ENCODE data around the gene ADCY6.

The ADCY6 gene

DNA sequence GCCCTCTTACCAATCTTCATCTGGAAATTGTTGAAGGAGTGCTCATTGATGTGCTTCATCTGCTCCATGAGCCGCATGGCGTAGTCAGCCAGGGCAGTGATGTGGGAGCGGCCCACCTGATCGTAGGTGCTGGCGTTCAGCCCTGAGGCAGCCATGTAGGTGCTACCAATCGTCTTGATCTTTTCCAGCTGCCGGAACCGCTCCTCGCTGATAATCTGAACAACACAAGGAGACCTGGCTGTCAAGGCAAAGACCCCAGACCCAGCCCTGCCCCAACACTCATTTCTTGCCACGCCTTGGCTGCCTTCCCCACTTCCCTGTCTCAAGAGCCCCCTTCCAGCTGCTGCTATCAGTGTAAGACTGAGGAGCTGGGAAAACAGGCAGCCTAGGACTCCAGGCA, 18.1 kb downstream of the ADCY6 start:
- H3K4me1 ChIP-seq (ENCODE audit: control insufficient read depth in 1 of 2, insufficient read depth in 2 of 2, low read length in 2 of 2) = peaks cover 0 to 6% of the 10 kb centered on the region in 2 donors
- H3K4me3 ChIP-seq (ENCODE audit: low read depth in 1 of 2, low read length in 2 of 2) = no peak overlapping the region
- H3K27me3 ChIP-seq (ENCODE audit: low read depth, low read length) = no peaks in the 10 kb centered on the region
- H3K9me3 ChIP-seq (ENCODE audit: control insufficient read depth in 1 of 2, low read length in 2 of 2) = no peaks in the 10 kb centered on the region
- peaks cover 43 to 86% of the 10 kb centered on the region in 2 donors for H3K36me3 ChIP-seq (ENCODE audit: control insufficient read depth in 1 of 2, insufficient read depth in 2 of 2, low read length in 2 of 2)
- H3K27ac ChIP-seq (ENCODE audit: low read length) = no peak overlapping the region

DNA sequence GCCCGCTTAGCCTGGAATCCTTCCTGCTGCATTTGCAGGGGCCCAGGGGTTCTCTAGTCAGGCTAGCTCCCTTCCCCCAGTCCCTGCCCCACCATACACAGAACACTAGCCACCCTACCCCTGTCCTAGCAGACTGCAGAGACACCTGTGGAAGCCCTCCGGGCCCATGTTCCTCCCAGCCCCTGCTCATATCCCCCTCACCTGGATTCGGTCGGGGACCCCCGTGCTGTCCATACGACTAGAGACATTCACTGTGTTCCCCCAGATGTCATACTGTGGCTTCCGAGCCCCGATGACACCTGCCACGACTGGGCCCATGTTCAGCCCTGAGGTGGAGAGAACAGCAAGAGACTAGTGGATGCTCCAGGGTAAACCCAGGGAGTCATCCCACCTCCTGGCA, 20.2 kb downstream of the ADCY6 start:
- Histone ChIP-seq H3K4me1 (ENCODE audit: control insufficient read depth in 1 of 2, insufficient read depth in 2 of 2, low read length in 2 of 2) (peaks cover 0 to 6% of the 10 kb centered on the region in 2 donors), H3K9me3 (ENCODE audit: control insufficient read depth in 1 of 2, low read length in 2 of 2) (no peaks in the 10 kb centered on the region), H3K36me3 (ENCODE audit: control insufficient read depth in 1 of 2, insufficient read depth in 2 of 2, low read length in 2 of 2) (peaks cover 28 to 66% of the 10 kb centered on the region in 2 donors), H3K27me3 (ENCODE audit: low read depth, low read length) (no peaks in the 10 kb centered on the region), H3K27ac (ENCODE audit: low read length) (no peak overlapping the region), H3K4me3 (ENCODE audit: low read depth in 1 of 2, low read length in 2 of 2) (no peak overlapping the region)

DNA sequence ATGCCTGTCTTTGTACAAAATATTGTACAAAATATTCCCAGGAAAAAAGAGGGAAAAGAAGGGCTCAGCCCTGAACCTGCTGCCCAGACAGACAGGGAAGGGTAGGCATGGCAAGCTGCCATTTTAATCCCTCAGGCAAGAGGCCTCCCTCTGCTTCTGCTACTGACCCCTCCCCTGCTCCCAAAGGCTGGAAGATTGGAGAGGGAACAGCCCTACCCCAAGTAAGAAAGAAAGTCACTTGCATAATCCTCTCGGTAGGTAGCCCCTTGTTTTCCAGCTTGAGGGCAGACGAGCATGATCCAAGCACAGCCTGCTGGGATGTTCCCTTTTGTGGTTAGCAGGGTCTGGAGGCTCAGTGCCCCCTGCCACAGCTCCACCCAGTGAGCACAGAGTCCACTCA, 20.7 kb downstream of the ADCY6 start:
- Histone ChIP-seq H3K27ac (ENCODE audit: low read length) (no peak overlapping the region), H3K27me3 (ENCODE audit: low read depth, low read length) (no peaks in the 10 kb centered on the region), H3K9me3 (ENCODE audit: control insufficient read depth in 1 of 2, low read length in 2 of 2) (no peaks in the 10 kb centered on the region), H3K36me3 (ENCODE audit: control insufficient read depth in 1 of 2, insufficient read depth in 2 of 2, low read length in 2 of 2) (peaks cover 28 to 60% of the 10 kb centered on the region in 2 donors), H3K4me1 (ENCODE audit: control insufficient read depth in 1 of 2, insufficient read depth in 2 of 2, low read length in 2 of 2) (peaks cover 0 to 6% of the 10 kb centered on the region in 2 donors), H3K4me3 (ENCODE audit: low read depth in 1 of 2, low read length in 2 of 2) (no peak overlapping the region)

DNA sequence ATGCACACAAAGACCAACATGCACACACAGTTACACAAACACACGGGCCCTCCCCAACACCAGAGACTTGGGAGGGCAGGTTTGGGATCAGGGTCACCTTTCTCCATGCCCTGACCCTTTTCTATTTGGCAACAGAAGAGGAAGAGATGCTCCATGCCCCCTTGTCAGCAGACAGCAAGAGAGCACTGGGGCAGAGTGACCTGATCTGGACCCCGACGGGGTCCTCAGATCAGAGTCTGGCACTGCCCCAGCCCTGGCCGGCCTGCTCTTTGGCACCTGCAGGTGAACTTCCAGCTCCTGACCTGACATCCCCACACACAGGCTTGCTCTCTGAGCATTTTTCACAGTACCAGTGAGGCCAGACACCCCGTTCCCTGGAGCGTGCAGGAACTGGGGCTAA, 21.4 kb downstream of the ADCY6 start:
- no peak overlapping the region for H3K4me3 ChIP-seq (ENCODE audit: low read depth in 1 of 2, low read length in 2 of 2)
- H3K27me3 ChIP-seq (ENCODE audit: low read depth, low read length) = no peaks in the 10 kb centered on the region
- H3K9me3 ChIP-seq (ENCODE audit: control insufficient read depth in 1 of 2, low read length in 2 of 2) = no peaks in the 10 kb centered on the region
- peaks cover 27 to 54% of the 10 kb centered on the region in 2 donors for H3K36me3 ChIP-seq (ENCODE audit: control insufficient read depth in 1 of 2, insufficient read depth in 2 of 2, low read length in 2 of 2)
- no peak overlapping the region for H3K27ac ChIP-seq (ENCODE audit: low read length)
- H3K4me1 ChIP-seq (ENCODE audit: control insufficient read depth in 1 of 2, insufficient read depth in 2 of 2, low read length in 2 of 2) = peaks cover 0 to 6% of the 10 kb centered on the region in 2 donors

DNA sequence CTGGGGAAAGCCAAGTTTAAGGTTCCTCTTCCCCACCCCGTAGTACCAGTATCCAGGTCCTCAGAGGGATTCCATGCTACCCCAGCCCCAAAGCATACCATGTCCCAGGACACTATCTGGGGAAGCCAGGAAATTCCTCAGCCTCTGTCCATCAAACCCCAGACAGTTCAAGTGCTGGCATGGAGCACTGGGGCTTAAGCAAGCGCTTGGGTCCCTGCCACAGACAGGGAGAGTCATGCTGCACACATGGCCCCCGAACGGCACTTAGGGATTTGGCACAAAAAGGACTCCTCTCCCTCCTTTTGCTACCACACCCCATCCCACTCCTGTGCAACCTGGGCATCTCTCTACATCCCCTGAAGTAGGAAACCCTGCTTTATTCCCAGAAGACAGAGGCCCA, 21.8 kb downstream of the ADCY6 start:
- H3K9me3 ChIP-seq (ENCODE audit: control insufficient read depth in 1 of 2, low read length in 2 of 2) = no peaks in the 10 kb centered on the region
- no peak overlapping the region for H3K4me3 ChIP-seq (ENCODE audit: low read depth in 1 of 2, low read length in 2 of 2)
- H3K27me3 ChIP-seq (ENCODE audit: low read depth, low read length) = no peaks in the 10 kb centered on the region
- H3K4me1 ChIP-seq (ENCODE audit: control insufficient read depth in 1 of 2, insufficient read depth in 2 of 2, low read length in 2 of 2) = peaks cover 0 to 6% of the 10 kb centered on the region in 2 donors
- H3K36me3 ChIP-seq (ENCODE audit: control insufficient read depth in 1 of 2, insufficient read depth in 2 of 2, low read length in 2 of 2) = peaks cover 22 to 49% of the 10 kb centered on the region in 2 donors
- H3K27ac ChIP-seq (ENCODE audit: low read length) = no peak overlapping the region

DNA sequence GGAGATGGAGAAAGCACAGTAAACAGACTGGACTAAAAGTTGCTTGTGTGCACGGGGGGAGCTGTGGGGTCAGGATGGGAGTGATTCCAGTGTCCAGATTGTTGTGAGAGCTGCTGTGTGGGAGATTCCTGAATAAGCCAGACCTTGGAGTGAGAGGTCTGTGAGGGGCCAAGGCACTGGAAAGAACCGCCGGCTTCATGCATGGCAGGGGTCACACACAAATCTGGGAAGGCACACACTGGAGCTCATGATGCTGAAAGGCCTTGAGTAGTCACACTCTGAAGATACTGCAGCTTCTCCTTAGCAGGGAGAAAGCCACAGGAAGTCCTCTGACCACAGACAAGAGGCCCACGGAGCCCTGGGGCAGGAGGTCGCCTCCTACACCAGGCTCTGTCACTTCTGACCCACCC, 23.1 kb downstream of the ADCY6 start:
- Histone ChIP-seq H3K9me3 (ENCODE audit: control insufficient read depth in 1 of 2, low read length in 2 of 2) (no peaks in the 10 kb centered on the region), H3K36me3 (ENCODE audit: control insufficient read depth in 1 of 2, insufficient read depth in 2 of 2, low read length in 2 of 2) (peaks cover 10 to 37% of the 10 kb centered on the region in 2 donors), H3K4me3 (ENCODE audit: low read depth in 1 of 2, low read length in 2 of 2) (no peak overlapping the region), H3K27ac (ENCODE audit: low read length) (no peak overlapping the region), H3K27me3 (ENCODE audit: low read depth, low read length) (no peaks in the 10 kb centered on the region), H3K4me1 (ENCODE audit: control insufficient read depth in 1 of 2, insufficient read depth in 2 of 2, low read length in 2 of 2) (peaks cover 0 to 6% of the 10 kb centered on the region in 2 donors)

DNA sequence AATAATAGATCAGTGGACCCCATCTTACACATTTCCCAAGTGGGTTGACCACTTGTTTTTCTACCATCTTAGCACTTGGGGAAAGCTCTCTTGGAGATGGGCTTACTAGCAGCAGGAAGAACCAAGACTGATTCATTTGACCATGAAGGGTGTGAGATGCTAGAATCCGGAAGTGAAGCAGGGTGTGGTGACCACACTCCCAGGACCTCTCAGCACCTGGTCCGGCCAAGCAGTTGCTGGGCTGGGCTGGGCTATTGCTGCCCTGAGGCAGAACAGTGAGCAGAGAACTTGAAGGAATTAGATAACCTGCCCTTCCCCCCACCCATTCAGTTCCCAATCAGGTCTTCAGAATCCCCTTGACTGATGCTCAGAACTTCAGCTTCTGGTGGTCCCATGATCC, 24.4 kb downstream of the ADCY6 start:
- Histone ChIP-seq H3K36me3 (ENCODE audit: control insufficient read depth in 1 of 2, insufficient read depth in 2 of 2, low read length in 2 of 2) (peaks cover 6 to 29% of the 10 kb centered on the region in 2 donors), H3K27me3 (ENCODE audit: low read depth, low read length) (no peaks in the 10 kb centered on the region), H3K9me3 (ENCODE audit: control insufficient read depth in 1 of 2, low read length in 2 of 2) (no peaks in the 10 kb centered on the region), H3K4me1 (ENCODE audit: control insufficient read depth in 1 of 2, insufficient read depth in 2 of 2, low read length in 2 of 2) (peaks cover 0 to 6% of the 10 kb centered on the region in 2 donors), H3K4me3 (ENCODE audit: low read depth in 1 of 2, low read length in 2 of 2) (no peak overlapping the region), H3K27ac (ENCODE audit: low read length) (no peak overlapping the region)

DNA sequence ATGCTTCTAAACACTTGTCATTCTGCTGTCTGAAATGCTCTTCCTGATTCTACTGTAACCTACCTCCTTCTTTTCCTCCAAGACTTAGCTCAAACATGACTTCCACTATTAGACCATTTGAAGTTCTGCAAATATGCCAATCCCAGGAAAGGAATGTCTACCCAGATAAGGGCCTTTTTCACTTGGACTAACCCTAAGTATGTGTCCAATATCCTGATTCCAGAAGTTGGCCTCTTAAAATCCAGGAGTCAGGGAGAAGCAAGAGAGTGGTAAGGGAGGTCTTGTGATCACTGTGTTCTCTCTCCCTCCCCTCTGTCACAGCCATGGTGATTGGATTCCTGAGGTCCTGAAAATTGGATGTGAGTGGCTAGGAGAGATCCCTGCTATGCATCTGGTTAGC, 30.2 kb downstream of the ADCY6 start:
- Histone ChIP-seq H3K4me1 (ENCODE audit: control insufficient read depth in 1 of 2, insufficient read depth in 2 of 2, low read length in 2 of 2) (no peaks in the 10 kb centered on the region), H3K27ac (ENCODE audit: low read length) (no peak overlapping the region), H3K27me3 (ENCODE audit: low read depth, low read length) (no peaks in the 10 kb centered on the region), H3K4me3 (ENCODE audit: low read depth in 1 of 2, low read length in 2 of 2) (no peak overlapping the region), H3K36me3 (ENCODE audit: control insufficient read depth in 1 of 2, insufficient read depth in 2 of 2, low read length in 2 of 2) (no peaks in the 10 kb centered on the region), H3K9me3 (ENCODE audit: control insufficient read depth in 1 of 2, low read length in 2 of 2) (no peaks in the 10 kb centered on the region)

DNA sequence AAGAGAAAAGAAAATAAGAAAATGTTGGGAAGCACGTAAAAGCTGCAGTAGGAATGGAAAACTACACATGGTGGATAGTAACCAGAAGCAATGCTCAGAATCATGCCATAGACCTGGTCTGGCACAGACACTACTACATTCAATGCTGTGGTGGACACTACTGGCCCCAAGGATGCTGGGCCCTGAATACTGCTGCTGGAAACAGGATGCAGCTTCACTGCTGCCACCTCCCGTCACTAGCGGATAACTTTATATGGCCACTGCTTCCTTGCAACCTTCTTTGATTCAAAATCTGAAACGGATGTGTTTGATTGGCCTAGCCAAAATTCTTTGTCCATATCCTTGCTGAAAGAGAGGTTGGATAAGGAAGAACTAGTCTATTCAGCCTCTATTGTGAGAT, 30.7 kb downstream of the ADCY6 start:
- Histone ChIP-seq H3K36me3 (ENCODE audit: control insufficient read depth in 1 of 2, insufficient read depth in 2 of 2, low read length in 2 of 2) (no peaks in the 10 kb centered on the region), H3K27me3 (ENCODE audit: low read depth, low read length) (no peaks in the 10 kb centered on the region), H3K27ac (ENCODE audit: low read length) (no peak overlapping the region), H3K4me3 (ENCODE audit: low read depth in 1 of 2, low read length in 2 of 2) (no peak overlapping the region), H3K9me3 (ENCODE audit: control insufficient read depth in 1 of 2, low read length in 2 of 2) (no peaks in the 10 kb centered on the region), H3K4me1 (ENCODE audit: control insufficient read depth in 1 of 2, insufficient read depth in 2 of 2, low read length in 2 of 2) (no peaks in the 10 kb centered on the region)

DNA sequence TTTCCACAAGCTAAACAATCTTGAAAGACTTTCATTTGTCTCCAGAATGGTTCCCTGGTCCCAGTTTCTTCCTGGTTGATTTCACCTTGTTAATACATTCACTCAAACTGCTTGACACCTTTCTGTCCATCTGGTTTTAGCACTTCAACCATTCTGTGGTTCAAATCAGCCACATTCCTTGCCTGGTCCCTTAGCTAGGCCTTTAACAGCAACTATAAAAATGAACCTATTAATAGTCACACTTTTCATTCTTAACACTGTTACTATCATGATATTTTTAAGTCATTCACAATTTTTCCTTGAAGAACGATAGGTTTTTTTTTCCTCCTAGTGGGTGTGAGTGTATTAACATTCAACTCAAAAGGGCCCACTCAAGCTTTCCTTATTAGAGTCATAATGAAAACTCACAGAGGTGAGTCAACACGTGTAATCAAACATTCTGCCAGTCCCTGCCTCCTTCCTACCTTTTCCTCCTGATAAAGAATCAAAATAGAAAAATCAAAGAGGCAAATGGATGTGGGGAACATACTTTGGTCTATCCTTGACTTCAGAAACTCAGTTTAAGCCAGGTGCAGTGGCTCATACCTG, 38.0 kb downstream of the ADCY6 start:
- H3K9me3 ChIP-seq (ENCODE audit: control insufficient read depth in 1 of 2, low read length in 2 of 2) = no peaks in the 10 kb centered on the region
- no peaks in the 10 kb centered on the region for H3K27me3 ChIP-seq (ENCODE audit: low read depth, low read length)
- H3K4me3 ChIP-seq (ENCODE audit: low read depth in 1 of 2, low read length in 2 of 2) = no peak overlapping the region
- H3K4me1 ChIP-seq (ENCODE audit: control insufficient read depth in 1 of 2, insufficient read depth in 2 of 2, low read length in 2 of 2) = no peaks in the 10 kb centered on the region
- H3K27ac ChIP-seq (ENCODE audit: low read length) = no peak overlapping the region
- H3K36me3 ChIP-seq (ENCODE audit: control insufficient read depth in 1 of 2, insufficient read depth in 2 of 2, low read length in 2 of 2) = no peaks in the 10 kb centered on the region

DNA sequence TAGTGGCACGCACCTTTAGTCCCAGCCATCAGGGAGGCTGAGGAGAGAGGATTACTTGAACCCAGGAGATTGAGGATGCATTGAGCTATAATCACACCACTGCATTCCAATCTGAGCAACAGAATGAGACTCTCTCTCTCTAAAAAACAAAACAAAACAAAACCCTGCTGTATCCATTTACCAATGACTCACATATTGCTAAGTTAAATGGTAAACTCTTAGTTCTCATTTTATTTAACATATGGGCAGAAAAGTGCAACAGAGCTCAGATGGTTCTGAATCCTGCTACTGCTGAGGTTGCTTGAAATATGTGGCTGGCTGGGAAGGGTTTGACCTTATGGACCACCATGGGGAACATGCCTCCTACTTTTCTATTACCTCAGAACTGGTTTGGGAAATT, 38.7 kb downstream of the ADCY6 start:
- no peaks in the 10 kb centered on the region for H3K36me3 ChIP-seq (ENCODE audit: control insufficient read depth in 1 of 2, insufficient read depth in 2 of 2, low read length in 2 of 2)
- H3K4me3 ChIP-seq (ENCODE audit: low read depth in 1 of 2, low read length in 2 of 2) = no peak overlapping the region
- H3K4me1 ChIP-seq (ENCODE audit: control insufficient read depth in 1 of 2, insufficient read depth in 2 of 2, low read length in 2 of 2) = no peaks in the 10 kb centered on the region
- H3K27ac ChIP-seq (ENCODE audit: low read length) = no peak overlapping the region
- H3K27me3 ChIP-seq (ENCODE audit: low read depth, low read length) = no peaks in the 10 kb centered on the region
- H3K9me3 ChIP-seq (ENCODE audit: control insufficient read depth in 1 of 2, low read length in 2 of 2) = no peaks in the 10 kb centered on the region
